Right ventricle myocardium superior (tissue), 1 donor: ENCODE data around the gene ABCG2. TPM values are rescaled to one million over a fixed set of nuclear protein-coding genes. Genes with fewer than 3 reads are reported as not detected.

Source experiments
- ATAC-seq: fragments of 200-7000 bp; cut with Tn5 transposase; one replicate; pipeline ENCODE4 v1.9.1; 2020; ENCODE audit warnings: mild to moderate bottlenecking; ENCODE audit not compliant: poor library complexity
- DNase-seq: peaks from one replicate; pipeline ENCODE4 v3.0.0-alpha.2; 2020
- intact Hi-C: fragments of 100-400 bp; cut with DNase I; formaldehyde crosslinking; loops from one replicate; pipeline ENCODE4 v1.11.2; 2022
- total RNA-seq: library from RNA; stranded (reverse); fragmentation: NEBNext Ultra II Directional; extraction: Animal tissue kit (Norgen Biotek cat#: 25700); gene quantifications from one replicate; pipeline ENCODE4 v1.2.1, GENCODE V29; 2021
- donor health status: DM: no; HTN: yes; CAD: no; lungs with severe emphysema.

ABCG2 gene
- total RNA-seq, 1 donor from 2014 or later, result 0.75 TPM

DNA sequence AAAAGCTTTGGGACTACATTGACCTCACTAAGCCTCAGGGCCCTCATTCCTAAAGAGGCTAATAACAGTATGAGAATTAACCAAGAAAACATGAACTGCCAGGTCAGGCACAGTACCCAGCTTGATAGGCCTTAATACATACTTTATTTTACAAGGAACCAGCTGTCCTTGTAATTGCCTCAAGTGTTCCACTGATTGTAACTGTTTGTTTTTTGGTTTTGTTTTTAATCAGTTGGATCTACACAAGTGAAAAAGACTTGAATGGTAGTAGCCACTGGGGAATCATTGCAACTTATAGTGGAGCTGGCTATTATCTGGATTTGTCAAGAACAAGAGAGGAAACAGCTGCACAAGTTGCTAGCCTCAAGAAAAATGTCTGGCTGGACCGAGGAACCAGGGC, 115.4 kb downstream of the ABCG2 start:
- ATAC-seq (no peak), DNase-seq (no peak)
- intact Hi-C loops, result no loop called here

DNA sequence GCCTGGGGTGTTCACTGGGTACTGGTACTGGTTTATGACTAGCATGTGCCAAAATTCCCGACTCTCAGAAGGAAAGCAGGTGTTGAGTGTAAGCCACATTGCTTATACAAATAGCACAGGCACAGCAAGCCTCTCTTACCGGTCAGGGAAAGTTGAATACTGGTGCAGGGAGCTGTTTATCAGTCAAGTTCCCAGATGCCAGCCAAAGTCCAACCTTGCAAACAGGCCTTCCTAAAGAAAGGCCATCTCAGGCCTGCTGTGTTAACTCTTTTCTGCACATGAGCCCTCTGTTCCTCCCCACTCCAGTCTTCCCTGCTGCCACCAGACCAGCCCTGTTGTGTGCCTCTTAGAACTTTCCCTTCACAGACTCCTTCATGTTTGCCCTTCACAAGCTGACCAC, 116.8 kb downstream of the ABCG2 start:
- peak; percentile 49 for ATAC-seq
- intact Hi-C loops, result no loop called here

DNA sequence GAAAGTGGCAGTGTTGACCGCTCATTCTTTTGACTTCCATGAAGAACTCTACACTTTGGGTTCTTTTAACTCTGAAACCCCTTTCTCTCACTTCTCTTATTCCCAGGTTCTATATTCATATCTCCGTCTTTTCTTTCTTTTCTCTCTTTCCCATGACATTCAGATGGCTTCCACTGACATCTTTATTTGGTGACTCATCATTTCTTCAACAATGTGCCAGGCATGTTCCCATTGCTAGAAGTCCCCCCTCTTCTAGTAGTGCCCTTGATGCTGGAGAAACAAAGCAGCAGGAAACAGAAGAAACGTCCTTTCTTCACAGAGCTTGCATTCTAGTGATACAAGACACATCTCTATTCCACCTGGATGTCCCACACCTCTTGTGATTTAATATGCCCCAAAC, 117.7 kb downstream of the ABCG2 start:
- ATAC-seq, result no peak
- intact Hi-C loops, result no loop called here
- no peak for DNase-seq

More for the DNA sequence above, 116.8 kb downstream of the ABCG2 start:
- DNase-seq, result no peak

Other genes with a start within 250 kb of the ABCG2 start
- 5.6 TPM for gene SPP1, start 182.9 kb downstream of the ABCG2 start, total RNA-seq
- gene PKD2, start 151.0 kb downstream of the ABCG2 start, total RNA-seq, result 11.6 TPM
- 160 TPM for gene PPM1K, start 125.9 kb upstream of the ABCG2 start, total RNA-seq
- 6.3 TPM for gene HERC6, start 220.2 kb upstream of the ABCG2 start, total RNA-seq